DND-41 (cell line): Measurements from ENCODE around the gene GRK1.

Source experiments
- ATAC-seq: fragments of 200-7000 bp; cut with Tn5 transposase; 3 replicates; pipeline ENCODE4 v1.9.1; 2021; ENCODE audit warnings: low read depth; ENCODE audit not compliant: insufficient read depth
- DNase-seq: peaks from one replicate; pipeline ENCODE4 v3.0.0-alpha.2; 2020
- H2AFZ ChIP-seq: 2 replicates; pipeline ENCODE4 v1.6.0; 2012; ENCODE audit warnings: low read depth, low read length
- H3K27ac ChIP-seq: 2 replicates; pipeline ENCODE4 v1.5.1; 2012; ENCODE audit warnings: low read length, inconsistent platforms
- H3K27me3 ChIP-seq: fragments of 200-600 bp; sonication (generic); 2 replicates; pipeline ENCODE4 v1.6.0; 2012; ENCODE audit warnings: low read length, mild to moderate bottlenecking, inconsistent platforms; ENCODE audit not compliant: insufficient read depth, poor library complexity
- H3K36me3 ChIP-seq: 2 replicates; pipeline ENCODE4 v1.5.1; 2012; ENCODE audit warnings: low read length, inconsistent platforms; ENCODE audit not compliant: insufficient read depth
- H3K4me1 ChIP-seq: 2 replicates; pipeline ENCODE4 v1.5.1; 2012; ENCODE audit warnings: mild to moderate bottlenecking, low read length; ENCODE audit not compliant: insufficient read depth
- H3K4me2 ChIP-seq: 2 replicates; pipeline ENCODE4 v1.6.0; 2012; ENCODE audit warnings: mild to moderate bottlenecking, moderate library complexity, low read length, inconsistent platforms; ENCODE audit not compliant: insufficient read depth
- H3K4me3 ChIP-seq, 2 experiments: fragments of 200-600 bp in 1 of 2; shearing (Covaris generic) in 1 of 2; 2 replicates each; pipeline ENCODE4 v1.5.1; 2012 to 2016; ENCODE audit warnings: inconsistent platforms in 2 of 2, low read length in 2 of 2, mild to moderate bottlenecking in 2 of 2, low read depth in 1 of 2, moderate library complexity in 1 of 2
- H3K79me2 ChIP-seq: 2 replicates; pipeline ENCODE4 v1.6.0; 2012; ENCODE audit warnings: low read length, inconsistent platforms; ENCODE audit not compliant: insufficient read depth
- H3K9ac ChIP-seq: 2 replicates; pipeline ENCODE4 v1.6.0; 2012; ENCODE audit warnings: low read depth, mild to moderate bottlenecking, inconsistent platforms, low read length, moderate library complexity
- H3K9me3 ChIP-seq: 2 replicates; pipeline ENCODE4 v1.5.1; 2012; ENCODE audit warnings: low read length, moderate library complexity, mild to moderate bottlenecking, inconsistent platforms; ENCODE audit not compliant: insufficient read depth, severe bottlenecking
- H4K20me1 ChIP-seq: 2 replicates; pipeline ENCODE4 v1.6.0; 2012; ENCODE audit warnings: low read length; ENCODE audit not compliant: insufficient read depth
- CTCF ChIP-seq: IDR thresholded peaks from 2 replicates; pipeline ENCODE4 v1.5.1; 2012; ENCODE audit warnings: borderline replicate concordance, low read length, moderate library complexity, mild to moderate bottlenecking; ENCODE audit not compliant: poor library complexity, severe bottlenecking; ENCODE audit errors: extremely low read depth
- EZH2 ChIP-seq: IDR thresholded peaks from 3 replicates; pipeline ENCODE4 v1.6.1; 2012; ENCODE audit warnings: borderline replicate concordance, low read depth, mild to moderate bottlenecking, moderate library complexity, low read length, inconsistent platforms; ENCODE audit not compliant: severe bottlenecking

Gene GRK1

DNA sequence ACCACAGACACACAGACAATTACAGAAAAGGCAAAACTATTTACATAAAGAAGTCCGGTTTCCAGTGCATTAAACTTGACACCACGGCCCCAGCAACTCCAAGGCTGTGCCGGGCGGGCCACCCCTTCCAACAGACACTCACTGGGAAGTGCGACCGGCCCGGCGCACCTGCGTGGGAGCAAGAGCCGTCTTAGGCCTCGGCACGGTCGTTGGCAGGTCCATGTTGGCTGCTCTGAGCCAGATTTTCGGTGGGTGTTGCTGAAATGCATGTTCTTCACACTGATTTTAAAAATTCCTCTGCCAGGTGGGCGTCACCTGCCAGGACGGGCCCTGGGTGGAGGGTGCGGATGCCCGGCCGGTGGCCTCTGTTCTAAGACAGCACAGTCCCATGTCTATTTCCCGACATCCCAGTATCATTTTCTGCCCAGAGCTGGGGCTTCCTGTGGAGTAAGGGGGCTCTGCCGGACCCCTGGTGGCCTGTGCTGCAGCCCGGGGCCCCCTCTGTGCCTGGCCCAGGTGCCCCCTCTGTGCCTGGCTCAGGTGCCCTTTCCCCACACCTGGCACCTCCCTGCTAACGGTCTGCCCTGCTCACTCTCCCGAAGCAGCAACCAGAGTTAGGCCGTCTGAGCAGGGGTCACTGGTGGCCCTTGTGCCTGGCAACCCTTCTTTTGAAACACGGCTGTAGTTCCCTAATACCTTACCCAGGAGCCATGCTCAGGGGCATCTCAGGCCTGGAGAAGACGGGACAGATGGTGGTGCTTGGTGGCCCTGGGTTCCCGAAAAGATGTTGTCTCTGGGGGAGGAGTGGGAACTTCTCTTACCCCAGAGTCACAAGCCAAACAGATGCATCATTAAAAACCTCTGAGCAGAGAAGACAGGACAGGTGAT, 101.2 kb downstream of the GRK1 start:
- DNase-seq (no peak), ATAC-seq (no peak)
- no peak for TF ChIP-seq CTCF
- no peak for TF ChIP-seq EZH2
- Histone ChIP-seq H3K4me1 (no peaks in the 10 kb centered on the region), H4K20me1 (peaks cover 3% of the 10 kb centered on the region), H3K27ac (no peak overlapping the region), H3K9me3 (no peaks in the 10 kb centered on the region), H3K4me3 (no peak overlapping the region), H3K36me3 (no peaks in the 10 kb centered on the region), H3K9ac (no peak overlapping the region), H3K79me2 (no peaks in the 10 kb centered on the region), H3K27me3 (peaks cover 3% of the 10 kb centered on the region), H3K4me2 (no peak overlapping the region), H2AFZ (no peak overlapping the region)

GRCh38 chr13:113769106-113769505, 102.1 kb downstream of the GRK1 start:
- DNase-seq (no peak), ATAC-seq (no peak)
- Histone ChIP-seq H3K79me2 (no peaks in the 10 kb centered on the region), H3K4me2 (no peak overlapping the region), H3K9ac (no peak overlapping the region), H3K4me3 (no peak overlapping the region), H3K36me3 (no peaks in the 10 kb centered on the region), H3K27me3 (peaks cover 3% of the 10 kb centered on the region), H3K4me1 (no peaks in the 10 kb centered on the region), H3K27ac (no peak overlapping the region), H4K20me1 (peaks cover 3% of the 10 kb centered on the region; the same call in 1 of the 2 replicates), H3K9me3 (no peaks in the 10 kb centered on the region), H2AFZ (no peak overlapping the region)
- no peak for TF ChIP-seq EZH2
- no peak for TF ChIP-seq CTCF

- Histone ChIP-seq H3K4me1 (no peaks in the 10 kb centered on the region), H3K9me3 (no peaks in the 10 kb centered on the region), H3K79me2 (no peaks in the 10 kb centered on the region), H3K9ac (no peak overlapping the region), H3K27me3 (peaks cover 3% of the 10 kb centered on the region), H3K4me3 (no peak overlapping the region), H3K27ac (no peak overlapping the region), H2AFZ (no peak overlapping the region), H3K4me2 (no peak overlapping the region), H4K20me1 (peaks cover 7% of the 10 kb centered on the region; the same call in 1 of the 2 replicates), H3K36me3 (no peaks in the 10 kb centered on the region)
- DNase-seq = no peak
- TF ChIP-seq CTCF (no peak), EZH2 (no peak)
- no peak for ATAC-seq
Observed at GRCh38 chr13:113769881-113770280, 102.9 kb downstream of the GRK1 start.
